Sigmoid colon (tissue), 7 donors: ENCODE results near the gene HIVEP2. TPM values are rescaled to one million over a fixed set of nuclear protein-coding genes. Genes with fewer than 3 reads are reported as not detected.

Source experiments
- DNase-seq: peaks from one replicate; pipeline ENCODE4 v3.0.0-alpha.2; 2019
- H3K27ac ChIP-seq, 4 donors: fragments of 200-600 bp; sonication (generic); one replicate each; pipeline ENCODE4 v1.5.1; 2016 to 2019; ENCODE audit warnings: mild to moderate bottlenecking in 1 of 4
- H3K27me3 ChIP-seq, 3 donors: fragments of 200-600 bp; sonication (generic); one replicate each; pipeline ENCODE4 v1.5.1; 2019; ENCODE audit warnings: mild to moderate bottlenecking in 1 of 3
- H3K36me3 ChIP-seq, 4 donors: fragments of 200-600 bp; sonication (generic); one replicate each; pipeline ENCODE4 v1.5.1; 2016 to 2019
- H3K4me1 ChIP-seq, 4 donors: fragments of 200-600 bp; sonication (generic); one replicate each; pipeline ENCODE4 v1.5.1; 2017 to 2019
- H3K4me3 ChIP-seq, 4 donors: fragments of 200-600 bp; sonication (generic); one replicate each; pipeline ENCODE4 v1.5.1; 2017 to 2019; ENCODE audit warnings: mild to moderate bottlenecking in 2 of 4, moderate library complexity in 1 of 4
- H3K9me3 ChIP-seq, 4 donors: fragments of 200-600 bp in 3 of 4; sonication (generic) in 3 of 4; one replicate each; pipeline versions ENCODE4 v1.5.1 to v1.6.1; 2013 to 2019
- CTCF ChIP-seq, 4 experiments: fragments of 450-650 bp in 3 of 4; fragments of 200-600 bp in 1 of 4; IDR thresholded peaks; one replicate each; pipeline ENCODE4 v1.5.1; 2016 to 2019; ENCODE audit warnings: antibody characterized with exemption in 4 of 4, mild to moderate bottlenecking in 3 of 4, moderate library complexity in 2 of 4
- EP300 ChIP-seq, 4 donors: sonication (generic); formaldehyde crosslinking; IDR thresholded peaks; one replicate each; pipeline ENCODE4 v1.6.1; 2017; ENCODE audit warnings: antibody characterized with exemption in 4 of 4
- POLR2A ChIP-seq, 2 donors: fragments of 450-650 bp; IDR thresholded peaks; one replicate each; pipeline ENCODE4 v1.6.1; 2016; ENCODE audit warnings: antibody characterized with exemption in 2 of 2, mild to moderate bottlenecking in 2 of 2, moderate library complexity in 2 of 2
- POLR2AphosphoS5 ChIP-seq, 4 donors: sonication (generic); formaldehyde crosslinking; IDR thresholded peaks; one replicate each; pipeline ENCODE4 v1.6.1; 2017; ENCODE audit warnings: antibody characterized with exemption in 4 of 4
- WGBS, 2 donors: extraction: QIAGEN DNeasy Blood & Tissue Kit; methylation state at CpG; one replicate each; pipeline ENCODE4 v1.1.7; 2013; 5-methylcytosine and 5-hydroxymethylcytosine counted together
- intact Hi-C: fragments of 100-400 bp; cut with DNase I; formaldehyde crosslinking; loops from one replicate; pipeline ENCODE4 v1.15.1; 2023
- polyA plus RNA-seq, 3 donors: library from polyadenylated mRNA; stranded (reverse); fragments of 200-250 nt; gene quantifications; one replicate each; pipeline ENCODE4 v1.2.3, GENCODE V29; 2013
- total RNA-seq, 4 donors: library from RNA; depleted of rRNA; stranded (reverse); fragments of >200 nt; gene quantifications; one replicate each; pipeline ENCODE4 v1.1.0, GENCODE V29; 2016
- donor health status: healthy with polysubstance abuse.
- donor health status: Bipolar disorder and iron deficiency.
- donor health status: healthy.

HIVEP2 gene
- total and polyA plus RNA-seq, 7 donors = 1.8 to 21.7 (median 11.5) TPM

- WGBS, 2 donors = 62 to 75% methylated on average over 5 of the region's 5 CpGs
- H3K27ac ChIP-seq = no peak overlapping the region
- intact Hi-C loops = no loop called here
- H3K27me3 ChIP-seq = no peaks in the 10 kb centered on the region
- no peaks in the 10 kb centered on the region for H3K4me1 ChIP-seq
- H3K9me3 ChIP-seq = no peaks in the 10 kb centered on the region
- H3K4me3 ChIP-seq = no peak overlapping the region
- TF ChIP-seq POLR2AphosphoS5 (IDR thresholded peaks at IDR 0.05) (no peak), EP300 (IDR thresholded peaks at IDR 0.05) (no peak), CTCF (IDR thresholded peaks at IDR 0.05) (no peak), POLR2A (IDR thresholded peaks at IDR 0.05) (no peak)
- no peaks in the 10 kb centered on the region for H3K36me3 ChIP-seq
- DNase-seq = no peak
Measured at GRCh38 chr6:142721215-142721920, 223.6 kb downstream of the HIVEP2 start.

DNA sequence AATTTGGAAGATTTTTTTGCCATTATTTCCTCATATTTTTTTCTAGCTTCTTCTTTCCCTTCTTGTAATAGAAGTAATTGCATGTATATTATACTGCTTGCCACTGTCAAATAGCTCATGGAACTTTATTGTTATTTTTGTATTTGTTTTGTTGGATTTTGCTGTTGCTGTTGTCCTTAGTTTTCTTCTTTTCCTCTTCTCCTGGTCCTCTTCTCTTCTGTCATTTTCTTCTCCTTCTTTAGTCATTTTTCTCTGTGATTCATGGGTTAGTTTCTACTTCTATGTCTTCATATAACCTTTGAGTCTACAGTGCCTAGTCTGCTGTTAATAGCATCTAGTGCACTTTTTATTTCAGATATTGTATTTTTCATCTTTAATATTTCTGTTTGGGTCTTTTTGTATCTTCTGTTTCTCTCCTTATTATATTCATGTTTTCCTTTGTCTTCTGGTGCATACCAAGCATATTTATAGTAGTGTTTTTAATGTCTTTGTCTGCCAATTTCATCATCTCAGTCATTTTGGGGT is 226.2 kb downstream of the HIVEP2 start:
- Histone ChIP-seq H3K4me1 (no peaks in the 10 kb centered on the region), H3K27ac (no peak overlapping the region), H3K27me3 (no peaks in the 10 kb centered on the region), H3K36me3 (no peaks in the 10 kb centered on the region), H3K4me3 (no peak overlapping the region), H3K9me3 (no peaks in the 10 kb centered on the region)
- DNase-seq = no peak
- intact Hi-C loops = no loop called here
- TF ChIP-seq POLR2A (IDR thresholded peaks at IDR 0.05) = no peak
- no peak for TF ChIP-seq EP300 (IDR thresholded peaks at IDR 0.05)
- TF ChIP-seq CTCF (IDR thresholded peaks at IDR 0.05) = no peak
- no peak for TF ChIP-seq POLR2AphosphoS5 (IDR thresholded peaks at IDR 0.05)

DNA sequence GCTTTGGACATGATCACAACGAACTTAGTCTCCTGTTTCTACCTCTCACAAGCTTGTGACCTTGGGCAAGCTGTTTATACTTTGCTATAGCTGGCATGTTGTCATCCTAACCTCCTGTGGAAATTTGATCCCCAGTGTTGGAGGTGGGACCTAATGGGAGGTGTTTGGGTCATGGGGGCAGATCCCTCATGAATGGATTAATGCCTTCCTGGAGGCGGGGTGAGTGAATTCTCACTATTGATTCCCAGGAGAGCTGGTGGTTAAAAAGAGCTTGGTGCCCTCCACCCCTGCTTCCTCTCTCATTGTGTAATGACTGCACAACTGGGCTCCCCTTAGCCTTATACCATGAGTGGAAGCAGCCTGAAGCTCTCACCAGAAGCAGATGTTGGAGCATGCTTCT is 228.9 kb downstream of the HIVEP2 start:
- Histone ChIP-seq H3K27me3 (no peaks in the 10 kb centered on the region), H3K27ac (no peak overlapping the region), H3K4me3 (no peak overlapping the region), H3K36me3 (no peaks in the 10 kb centered on the region), H3K9me3 (no peaks in the 10 kb centered on the region), H3K4me1 (no peaks in the 10 kb centered on the region)
- no peak for DNase-seq
- WGBS, 2 donors = 71 to 77% methylated on average over 2 of the region's 2 CpGs
- TF ChIP-seq POLR2AphosphoS5 (IDR thresholded peaks at IDR 0.05) = no peak
- TF ChIP-seq EP300 (IDR thresholded peaks at IDR 0.05) = no peak
- no peak for TF ChIP-seq CTCF (IDR thresholded peaks at IDR 0.05)
- no peak for TF ChIP-seq POLR2A (IDR thresholded peaks at IDR 0.05)
- intact Hi-C loops = no loop called here

DNA sequence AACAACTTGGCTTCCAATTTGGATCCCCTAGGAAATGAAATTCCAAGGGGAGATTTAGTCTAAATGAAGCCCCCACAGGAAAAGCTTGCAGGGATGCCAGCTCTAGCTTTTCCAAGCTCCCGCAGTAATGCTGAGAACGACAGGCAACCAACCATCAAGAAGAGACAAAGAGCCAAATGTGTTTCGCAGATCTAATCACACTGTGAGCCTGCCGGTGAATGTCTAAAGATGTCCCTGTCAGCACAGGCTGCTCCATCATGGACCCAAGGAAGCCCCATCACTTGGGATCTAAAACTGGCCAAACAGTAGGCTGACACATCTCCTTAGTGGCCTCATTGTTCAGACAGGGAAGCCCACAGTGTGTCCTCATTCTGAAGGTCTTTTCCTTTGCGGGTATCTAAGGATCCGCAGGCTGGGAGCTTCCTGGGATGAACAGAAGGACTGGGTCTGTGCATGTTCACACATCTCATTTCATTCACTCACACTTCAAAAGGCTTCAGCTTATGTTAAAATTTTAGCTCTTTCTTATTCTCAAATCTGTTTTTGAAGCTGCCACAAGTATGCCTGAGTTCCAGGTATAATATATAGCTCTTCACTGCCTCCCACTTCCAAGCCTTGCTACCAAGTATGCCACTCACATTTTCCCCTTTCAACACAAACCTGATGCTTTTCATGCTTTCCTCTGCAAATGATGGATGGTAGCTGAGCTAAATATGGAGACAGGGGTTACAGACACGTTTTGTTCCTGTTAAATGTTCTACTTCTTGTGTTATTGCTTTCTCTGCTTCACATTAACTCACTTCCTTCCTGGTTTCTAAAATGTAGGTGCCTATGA is 229.8 kb downstream of the HIVEP2 start:
- H3K4me3 ChIP-seq = no peak overlapping the region
- no peaks in the 10 kb centered on the region for H3K9me3 ChIP-seq
- H3K36me3 ChIP-seq = no peaks in the 10 kb centered on the region
- no peak for TF ChIP-seq EP300 (IDR thresholded peaks at IDR 0.05)
- TF ChIP-seq CTCF (IDR thresholded peaks at IDR 0.05) = no peak
- no peak for TF ChIP-seq POLR2AphosphoS5 (IDR thresholded peaks at IDR 0.05)
- no peak for TF ChIP-seq POLR2A (IDR thresholded peaks at IDR 0.05)
- no peaks in the 10 kb centered on the region for H3K27me3 ChIP-seq
- H3K27ac ChIP-seq = no peak overlapping the region
- 81 to 83% methylated on average over 7 of the region's 7 CpGs for WGBS, 2 donors
- DNase-seq = no peak
- intact Hi-C loops = no loop called here
- H3K4me1 ChIP-seq = no peaks in the 10 kb centered on the region
